ENCODE measurements around the gene SAV1.
A peak's percentile ranks its signal among the peaks of the same experiment; 100 is the strongest.

The SAV1 gene

DNA sequence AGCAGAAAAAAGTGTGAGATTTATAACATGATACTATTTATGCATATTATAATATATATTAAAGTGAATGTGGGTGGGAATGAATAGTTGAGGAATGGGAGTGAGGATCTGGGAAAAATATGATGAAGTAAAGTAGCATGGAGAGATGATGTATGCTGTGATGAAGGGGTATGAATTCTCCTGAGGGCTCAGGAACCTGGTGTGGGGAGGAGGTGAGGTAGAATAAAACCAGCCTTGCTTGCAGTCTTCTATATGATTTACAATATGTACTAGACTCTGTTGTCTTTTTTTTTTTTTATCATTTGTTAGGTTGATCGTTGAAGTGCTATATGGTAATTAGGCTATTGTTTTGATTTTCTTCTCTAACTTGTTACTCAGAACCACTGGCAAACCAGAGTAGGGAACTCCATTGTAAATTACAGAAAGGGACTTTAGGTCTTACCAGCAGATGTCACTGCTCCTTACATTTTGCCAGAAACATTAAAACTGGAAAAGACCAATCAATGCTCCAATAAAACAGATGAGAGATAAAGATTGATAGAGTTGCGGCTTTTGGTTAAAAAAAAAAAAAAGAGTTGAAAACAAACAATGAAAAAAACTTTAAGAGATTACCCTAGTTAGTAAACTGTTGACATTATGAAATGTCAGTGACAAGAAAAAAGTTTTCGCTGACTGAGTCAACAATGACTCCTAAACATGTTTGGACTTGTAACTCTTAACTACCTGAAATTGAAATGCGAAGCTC is 68.2 kb downstream of the SAV1 start:
- DNase-seq (ENCODE audit: low spot score): peak; percentile 18
- TF ChIP-seq, protein P1, sequence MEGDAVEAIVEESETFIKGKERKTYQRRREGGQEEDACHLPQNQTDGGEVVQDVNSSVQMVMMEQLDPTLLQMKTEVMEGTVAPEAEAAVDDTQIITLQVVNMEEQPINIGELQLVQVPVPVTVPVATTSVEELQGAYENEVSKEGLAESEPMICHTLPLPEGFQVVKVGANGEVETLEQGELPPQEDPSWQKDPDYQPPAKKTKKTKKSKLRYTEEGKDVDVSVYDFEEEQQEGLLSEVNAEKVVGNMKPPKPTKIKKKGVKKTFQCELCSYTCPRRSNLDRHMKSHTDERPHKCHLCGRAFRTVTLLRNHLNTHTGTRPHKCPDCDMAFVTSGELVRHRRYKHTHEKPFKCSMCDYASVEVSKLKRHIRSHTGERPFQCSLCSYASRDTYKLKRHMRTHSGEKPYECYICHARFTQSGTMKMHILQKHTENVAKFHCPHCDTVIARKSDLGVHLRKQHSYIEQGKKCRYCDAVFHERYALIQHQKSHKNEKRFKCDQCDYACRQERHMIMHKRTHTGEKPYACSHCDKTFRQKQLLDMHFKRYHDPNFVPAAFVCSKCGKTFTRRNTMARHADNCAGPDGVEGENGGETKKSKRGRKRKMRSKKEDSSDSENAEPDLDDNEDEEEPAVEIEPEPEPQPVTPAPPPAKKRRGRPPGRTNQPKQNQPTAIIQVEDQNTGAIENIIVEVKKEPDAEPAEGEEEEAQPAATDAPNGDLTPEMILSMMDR (IDR thresholded peaks at IDR 0.05; ENCODE audit: extremely low read depth, insufficient read depth, missing control alignments): peak; percentile 62
- in situ Hi-C loops (cut with MboI; ENCODE audit: low pct_unique_long_range_greater_than_20kb, low sequenced_read_pairs, unreplicated experiment): loop anchor here (25.0 kb wide), 2 partner anchors 112 to 262 kb away; partner anchors contain the start of gene ABHD12B

GRCh38 chr14:50598765-50599164 is 69.3 kb downstream of the SAV1 start:
- DNase-seq (ENCODE audit: low spot score): no peak
- TF ChIP-seq, protein P1 (IDR thresholded peaks at IDR 0.05; ENCODE audit: extremely low read depth, insufficient read depth, missing control alignments): no peak
- in situ Hi-C loops (cut with MboI; ENCODE audit: low pct_unique_long_range_greater_than_20kb, low sequenced_read_pairs, unreplicated experiment): loop anchor here (25.0 kb wide), 1 partner anchor 264 kb away; the partner anchor contains the start of gene ABHD12B

GRCh38 chr14:50594577-50595316 is 73.4 kb downstream of the SAV1 start:
- in situ Hi-C loops (cut with MboI; ENCODE audit: low pct_unique_long_range_greater_than_20kb, low sequenced_read_pairs, unreplicated experiment): loop anchor here (25.0 kb wide), 1 partner anchor 268 kb away; the partner anchor contains the start of gene ABHD12B
- TF ChIP-seq, protein P1 (IDR thresholded peaks at IDR 0.05; ENCODE audit: extremely low read depth, insufficient read depth, missing control alignments): no peak
- DNase-seq (ENCODE audit: low spot score): no peak

GRCh38 chr14:50590464-50590863 is 77.6 kb downstream of the SAV1 start:
- DNase-seq (ENCODE audit: low spot score): no peak
- in situ Hi-C loops (cut with MboI; ENCODE audit: low pct_unique_long_range_greater_than_20kb, low sequenced_read_pairs, unreplicated experiment): loop anchor here (25.0 kb wide), 1 partner anchor 272 kb away; the partner anchor contains the start of gene ABHD12B
- TF ChIP-seq, protein P1 (IDR thresholded peaks at IDR 0.05; ENCODE audit: extremely low read depth, insufficient read depth, missing control alignments): no peak

Data from GM13977 (cell line).